Stimulated activated CD4-positive, alpha-beta T cell treated with anti-CD3 and anti-CD28 coated beads, Interleukin-4, amount 100 ng/mL, for 48 hours (primary cell): ENCODE data around the gene KRT73.
"Not testable (repeated sequence)": the region's sequence is repeated elsewhere in the genome, so short reads cannot be mapped to it uniquely, and the experiment has no call there.

Source experiments
- DNase-seq, 2 donors: peaks; one replicate each; pipeline ENCODE4 v3.0.0-alpha.2; 2020; ENCODE audit warnings: low read depth in 2 of 2

Gene KRT73

DNA sequence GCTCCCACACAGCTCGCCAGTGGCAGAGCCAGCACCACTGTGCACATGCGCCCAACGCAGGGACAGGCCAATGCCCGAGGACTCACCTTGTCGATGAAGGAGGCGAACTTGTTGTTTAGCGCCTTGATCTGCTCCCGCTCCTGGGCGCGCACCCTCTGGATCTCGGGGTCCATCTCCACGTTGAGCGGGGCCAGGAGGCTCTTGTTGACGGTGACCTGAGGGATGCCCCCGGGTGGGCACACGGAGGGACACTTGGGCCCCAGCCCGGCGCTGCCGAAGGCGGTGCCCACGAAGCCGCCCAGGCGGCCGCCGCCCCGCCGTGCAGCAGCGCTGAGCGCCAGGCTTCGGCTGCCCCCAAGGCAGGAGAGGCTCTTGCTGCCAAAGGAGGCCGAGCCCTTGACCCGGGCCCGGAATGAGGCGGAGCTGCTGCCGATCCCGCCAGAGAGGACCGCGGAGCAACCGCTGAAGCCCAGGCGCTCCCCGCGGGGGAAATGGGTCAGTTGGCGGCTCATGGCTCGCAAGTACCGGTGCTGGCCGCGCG is 17.3 kb downstream of the KRT73 start, which contains the start of gene KRT72:
TSS of gene KRT72 (minus strand) at position 523 of the 541 bp plus-strand sequence. CDS start at position 512, 11 bp downstream.
- DNase-seq = no peak

DNA sequence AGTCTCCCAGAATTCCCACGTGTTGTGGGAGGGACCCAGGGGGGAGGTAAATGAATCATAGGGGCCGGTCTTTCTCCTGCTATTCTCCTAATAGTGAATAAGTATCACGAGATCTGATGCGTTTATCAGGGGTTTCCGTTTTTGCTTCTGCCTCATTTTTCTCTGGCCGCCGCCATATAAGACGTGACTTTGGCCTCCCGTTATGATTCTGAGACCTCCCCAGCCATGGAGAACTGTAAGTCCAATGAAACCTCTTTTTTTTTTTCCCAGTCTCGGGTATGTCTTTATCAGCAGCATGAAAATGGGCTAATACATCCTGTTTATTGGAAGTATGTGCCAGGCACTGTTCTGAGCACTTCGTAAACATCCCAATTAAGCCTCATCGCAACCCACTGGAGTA is 17.9 kb downstream of the KRT73 start:
- DNase-seq = no peak

DNA sequence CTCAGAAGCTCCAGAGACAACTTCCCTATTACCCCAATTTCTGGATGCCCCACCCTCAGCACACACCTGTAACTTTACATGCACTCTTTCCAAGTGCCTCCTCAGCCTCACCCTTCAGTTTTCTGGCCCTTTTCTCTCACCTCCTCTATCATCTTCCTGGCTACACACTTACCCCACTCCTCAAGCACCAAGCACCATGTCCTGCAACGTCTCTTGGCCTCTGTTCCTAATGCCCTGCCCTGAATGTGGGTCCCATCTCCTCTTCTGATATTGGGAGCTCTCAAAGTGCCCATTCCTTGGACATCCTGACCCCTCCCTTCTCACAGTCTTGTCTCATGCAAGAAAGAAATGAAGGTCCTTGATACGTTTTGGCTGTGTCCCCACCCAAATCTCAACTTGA is 18.3 kb downstream of the KRT73 start:
- DNase-seq = no peak

DNA sequence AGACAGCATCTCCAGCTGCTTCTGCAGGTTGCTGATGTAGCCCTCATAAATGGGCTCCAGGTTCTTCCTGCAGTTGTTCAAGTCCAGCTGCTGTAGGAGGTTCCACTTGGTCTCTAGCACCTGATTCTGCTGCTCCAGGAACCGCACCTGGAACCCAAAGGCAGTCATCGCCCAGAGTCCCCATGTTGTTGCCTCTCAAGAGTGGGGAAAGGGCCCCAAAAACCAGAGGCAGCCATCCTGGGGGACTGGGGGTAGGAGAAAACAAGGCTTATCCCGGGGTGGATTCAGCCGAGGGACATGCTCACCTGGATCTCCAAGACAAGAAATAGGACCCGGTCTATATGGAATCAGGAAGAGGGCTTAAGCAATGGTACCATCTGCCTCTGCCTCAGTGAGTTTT is 19.4 kb downstream of the KRT73 start:
- DNase-seq = no peak

DNA sequence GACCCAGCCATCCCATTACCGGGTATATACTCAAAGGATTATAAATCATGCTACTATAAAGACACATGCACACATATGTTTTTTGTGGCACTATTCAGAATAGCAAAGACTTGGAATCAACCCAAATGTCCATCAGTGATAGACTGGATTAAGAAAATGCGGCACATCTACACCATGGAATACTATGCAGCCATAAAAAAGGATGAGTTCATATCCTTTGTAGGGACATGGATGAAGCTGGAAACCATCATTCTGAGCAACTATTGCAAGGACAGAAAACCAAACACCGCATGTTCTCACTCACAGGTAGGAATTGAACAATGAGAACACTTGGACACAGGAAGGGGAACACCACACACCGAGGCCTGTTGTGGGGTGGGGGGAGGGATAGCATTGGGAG is 24.1 kb downstream of the KRT73 start:
- not testable (repeated sequence) for DNase-seq

DNA sequence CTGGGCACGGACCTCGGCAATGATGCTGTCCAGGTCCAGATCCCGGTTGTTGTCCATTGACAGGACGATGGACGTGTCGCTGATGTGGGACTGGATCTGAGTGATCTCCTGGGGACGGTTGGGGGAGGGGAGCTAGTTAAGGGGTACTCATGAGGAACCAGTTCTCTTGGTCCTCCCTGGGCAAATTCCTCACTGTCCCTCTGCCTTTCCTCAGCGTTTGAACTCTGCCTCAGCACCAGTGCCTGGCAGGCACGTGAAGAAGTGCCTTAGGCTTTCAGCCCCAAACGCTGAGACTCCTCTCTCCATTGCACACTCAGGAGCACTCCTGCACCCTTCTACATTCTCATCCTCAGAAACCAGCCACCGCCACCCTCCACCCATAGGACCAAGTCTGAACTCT is 26.8 kb downstream of the KRT73 start:
- DNase-seq = no peak

DNA sequence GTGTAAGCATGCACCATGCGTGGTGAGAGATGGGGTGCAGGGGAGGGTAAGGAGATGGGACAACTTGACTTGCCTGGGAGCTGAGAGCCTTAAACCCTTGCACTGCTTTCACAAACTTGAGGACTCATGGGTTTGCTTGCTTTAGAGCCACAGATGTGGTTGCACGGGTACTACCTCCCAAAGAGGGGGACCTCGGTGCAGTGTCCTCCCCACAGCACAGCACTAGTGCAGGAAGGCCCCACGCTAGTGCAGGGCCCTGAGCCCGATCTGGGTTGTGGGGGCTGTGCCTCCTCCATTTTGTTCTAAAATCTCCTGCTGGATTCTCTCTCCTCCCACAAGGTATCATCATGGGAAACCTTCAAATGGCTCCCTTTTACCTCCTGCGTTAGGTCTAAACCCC is 28.3 kb downstream of the KRT73 start:
- DNase-seq = no peak

DNA sequence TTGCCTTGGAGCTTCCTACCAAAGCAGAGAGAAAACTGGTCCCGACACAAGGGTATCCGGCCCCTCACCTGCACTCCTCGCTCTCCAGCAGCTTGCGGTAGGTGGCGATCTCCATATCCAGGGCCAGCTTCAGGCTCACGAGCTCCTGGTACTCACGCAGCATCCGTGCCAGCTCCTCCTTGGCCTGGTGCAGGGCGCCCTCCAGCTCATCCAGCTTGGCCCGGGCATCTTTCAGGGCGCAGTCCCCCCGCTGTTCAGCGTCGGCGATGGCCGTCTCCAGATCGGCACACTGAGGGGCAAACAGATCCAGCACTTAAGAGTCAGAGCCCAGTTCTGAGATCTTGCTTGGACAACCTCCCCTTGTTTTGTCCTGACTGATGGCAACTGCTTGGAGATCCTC is 30.8 kb downstream of the KRT73 start:
- no peak for DNase-seq

DNA sequence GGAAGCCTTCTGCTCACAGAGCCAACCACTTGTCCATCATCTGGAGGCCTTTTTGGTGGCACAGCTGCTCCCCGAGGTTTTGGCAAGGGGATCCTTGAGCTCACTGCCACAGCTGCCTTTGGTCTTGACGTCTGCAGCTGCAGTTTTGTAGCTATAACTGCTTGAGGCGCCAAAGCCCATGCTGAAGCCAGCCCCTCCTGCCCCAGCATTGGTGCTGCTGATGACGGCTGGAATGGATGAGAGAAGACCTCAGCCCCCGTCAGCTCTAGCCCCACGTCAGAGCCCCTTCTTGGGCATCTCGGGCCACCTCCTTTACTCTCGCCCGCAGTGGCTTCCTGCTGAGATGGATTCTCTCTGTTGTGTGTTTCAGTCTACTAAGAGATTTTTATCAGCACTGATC is 32.4 kb downstream of the KRT73 start:
- peak in 1 of 2 donors; percentile 11 for DNase-seq

DNA sequence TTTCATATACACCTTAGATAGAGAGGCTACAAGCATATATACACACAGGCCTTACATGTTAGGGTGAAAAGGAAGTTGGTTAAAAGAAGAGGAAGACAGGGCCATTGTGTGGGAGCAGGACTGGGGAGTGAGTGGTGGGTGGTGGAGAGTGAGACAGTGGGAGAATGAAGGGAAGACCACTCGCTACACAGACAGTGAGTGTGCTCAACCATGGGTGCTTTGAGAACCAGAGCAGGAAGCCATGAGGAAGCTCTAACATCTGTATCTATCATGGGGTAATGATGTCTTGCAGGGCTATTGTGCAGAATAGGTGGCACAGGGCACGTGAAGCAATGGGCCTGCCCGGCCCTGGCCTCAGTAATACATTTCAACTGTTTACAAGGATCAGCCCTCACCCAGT is 33.3 kb downstream of the KRT73 start:
- DNase-seq = no peak

DNA sequence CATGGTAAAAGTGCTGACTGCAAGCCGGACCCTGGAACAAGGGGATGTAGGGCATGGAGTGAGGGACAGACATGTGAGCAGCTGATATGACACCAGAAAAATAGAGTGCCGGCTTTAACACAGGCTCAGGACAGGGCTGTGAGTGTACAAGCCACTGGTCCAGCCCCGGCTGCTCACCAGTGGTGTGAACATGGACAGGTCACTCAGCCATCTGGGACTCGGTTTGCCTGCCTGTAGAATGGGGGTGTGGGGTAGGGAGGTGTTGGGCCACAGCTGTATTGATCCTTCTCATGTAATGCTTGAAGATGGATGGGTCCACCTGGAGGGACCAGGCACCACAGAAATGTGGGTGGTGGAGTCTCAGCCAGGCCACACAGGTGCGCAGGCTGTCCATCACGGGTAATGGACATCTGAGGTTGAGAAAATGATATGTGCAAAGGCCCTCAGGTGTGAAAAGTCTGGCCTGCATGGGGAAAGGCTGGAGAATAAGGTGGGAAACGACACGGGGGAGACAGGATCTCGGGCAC is 34.1 kb downstream of the KRT73 start:
- DNase-seq = no peak

DNA sequence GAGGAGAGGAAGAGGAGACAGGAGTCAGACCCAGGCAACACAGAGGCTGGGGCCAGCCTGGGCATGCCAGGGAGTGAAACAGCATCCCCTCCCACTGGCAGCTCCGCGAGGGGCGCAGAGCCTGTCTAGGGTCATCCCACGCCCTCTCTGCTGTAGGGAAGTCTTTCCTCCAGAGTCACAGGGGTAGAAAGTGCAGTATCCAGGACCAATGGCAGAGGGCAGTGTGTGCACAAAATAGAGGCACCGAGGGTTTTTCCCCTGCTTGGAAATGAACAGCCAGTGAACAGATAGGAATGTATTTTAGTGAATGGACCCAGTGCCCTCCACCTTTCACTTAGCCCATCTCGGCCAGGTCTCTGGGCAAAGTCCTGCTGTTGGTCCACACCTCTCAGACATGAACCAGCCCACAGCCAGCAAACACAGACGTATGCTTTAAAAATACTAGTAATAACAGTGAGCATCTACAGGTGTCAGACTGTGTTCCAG is 35.3 kb downstream of the KRT73 start:
- peak; percentile 32 to 33 for DNase-seq

DNA sequence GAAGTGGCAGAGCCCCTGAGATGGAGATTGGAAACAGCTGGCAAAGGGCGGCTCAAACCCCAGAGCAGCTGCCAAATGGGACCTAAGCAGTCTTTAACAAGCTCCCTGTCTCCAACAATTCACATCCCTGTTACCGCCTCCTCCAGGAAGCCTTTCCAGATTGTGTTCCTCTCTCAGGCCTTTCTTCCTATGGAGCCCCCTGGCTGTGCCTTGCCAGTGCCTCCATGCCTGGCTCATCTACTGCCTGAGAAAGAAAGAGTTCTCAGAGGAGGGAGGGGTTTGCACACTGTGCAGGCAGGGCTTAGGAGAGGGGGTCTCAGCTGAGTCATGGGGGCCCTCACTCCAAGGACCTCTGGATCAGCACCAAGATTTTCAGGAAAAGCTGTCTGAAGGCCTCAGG is 35.9 kb downstream of the KRT73 start:
- no peak for DNase-seq

DNA sequence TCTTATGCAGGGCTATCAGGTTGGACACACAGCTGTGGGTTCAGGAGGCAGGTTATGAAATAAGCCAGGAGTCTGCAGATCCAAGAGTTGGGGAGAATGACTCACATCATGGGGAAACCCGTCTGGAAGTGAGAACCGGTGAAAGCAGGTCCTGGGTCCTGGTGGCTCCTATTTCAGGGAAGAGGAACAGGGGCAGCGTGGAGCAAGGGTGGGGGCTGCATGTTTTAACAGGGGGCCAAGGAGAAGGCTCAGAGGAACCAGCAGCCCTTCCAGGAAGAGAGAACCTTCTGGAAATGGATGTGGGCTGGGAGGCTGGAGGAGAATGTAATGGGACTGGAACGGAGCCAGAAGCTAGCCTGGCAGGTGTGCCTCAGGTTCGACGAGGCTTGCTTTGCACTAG is 36.9 kb downstream of the KRT73 start:
- no peak for DNase-seq

DNA sequence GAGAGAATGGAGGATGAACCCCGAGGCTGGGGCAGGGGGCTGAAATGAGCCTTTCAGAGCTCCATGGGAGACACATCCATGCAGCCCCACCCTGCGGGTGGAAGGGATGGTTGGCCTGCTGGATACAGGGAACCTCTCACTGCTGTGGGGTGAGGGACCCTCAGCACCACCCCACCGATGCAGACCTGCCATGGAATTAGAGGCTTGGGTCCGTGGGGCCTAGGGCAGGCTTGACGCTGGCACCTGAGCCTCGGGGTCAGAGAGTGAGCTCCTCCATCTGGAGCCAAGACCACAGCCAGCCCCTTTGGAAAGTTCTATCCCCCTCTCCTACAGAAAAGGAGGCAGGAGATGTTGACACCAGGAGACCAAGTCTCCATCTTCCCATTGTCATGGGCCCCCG is 37.3 kb downstream of the KRT73 start:
- no peak for DNase-seq

DNA sequence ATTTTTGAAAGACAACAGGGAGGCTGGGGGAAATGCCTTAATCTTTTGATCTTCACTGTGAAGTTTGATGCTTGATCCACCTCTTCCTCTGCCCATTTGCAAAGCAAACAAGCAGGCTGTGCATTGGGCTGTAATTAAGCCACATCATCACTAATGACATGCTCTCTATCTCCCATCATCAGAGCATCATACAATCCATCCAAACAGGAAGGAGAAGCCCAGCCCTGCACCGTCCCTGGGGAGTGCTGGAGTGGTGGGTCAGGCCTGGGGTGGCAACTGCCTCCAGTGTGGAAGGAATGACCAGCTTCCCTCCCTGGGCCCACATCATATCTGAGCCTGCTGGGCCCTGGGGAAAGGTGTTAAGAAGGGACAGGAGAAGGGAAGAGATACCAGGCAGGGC is 37.9 kb downstream of the KRT73 start:
- DNase-seq = no peak

DNA sequence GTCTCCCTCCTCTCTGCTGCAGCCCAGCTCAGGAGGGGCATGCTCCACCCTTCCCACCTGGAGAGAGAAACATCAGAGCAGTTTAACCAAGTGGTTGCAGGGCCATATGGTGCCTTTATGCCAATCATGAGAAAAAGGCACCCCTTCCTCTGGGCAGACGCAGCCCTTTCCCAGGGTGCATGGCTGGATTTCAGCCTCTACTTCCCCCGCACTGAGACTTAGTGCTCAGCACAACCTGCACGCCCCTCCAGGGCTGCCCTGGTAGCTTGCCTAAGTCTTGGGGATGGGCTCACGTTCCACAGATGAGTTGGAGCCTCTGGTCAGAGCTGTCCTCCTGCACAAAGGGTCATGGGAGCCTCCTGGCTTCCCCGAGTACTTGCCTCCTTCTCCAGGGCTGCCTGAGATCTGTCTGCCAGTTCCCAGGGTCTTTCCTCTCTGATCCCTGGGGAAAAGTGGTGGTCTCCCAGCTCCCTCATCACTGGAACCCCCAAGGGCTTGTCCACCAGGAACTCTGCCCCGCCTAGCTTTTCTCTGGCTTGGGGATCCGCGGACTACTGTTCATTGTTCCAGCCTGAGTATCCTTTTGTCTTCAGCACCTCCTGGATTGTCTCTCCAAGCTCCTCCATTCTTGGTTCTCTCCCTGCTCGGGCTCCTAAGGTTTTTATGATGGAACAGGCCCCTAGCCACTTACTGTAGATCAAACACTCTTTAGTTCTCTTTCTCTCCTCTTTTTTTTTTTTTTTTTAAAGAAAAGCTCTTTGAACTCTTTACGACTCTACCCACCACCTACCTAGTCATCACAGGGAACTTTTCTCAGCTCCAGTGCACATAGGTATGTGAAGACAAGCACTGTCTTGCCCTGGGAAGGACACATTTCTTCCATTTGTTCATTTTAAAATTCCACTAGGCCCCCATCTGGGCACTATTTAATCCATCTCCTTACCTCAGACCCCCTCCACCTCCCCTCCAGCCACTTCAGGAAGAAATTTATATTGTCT is 38.6 kb downstream of the KRT73 start:
- no peak for DNase-seq

DNA sequence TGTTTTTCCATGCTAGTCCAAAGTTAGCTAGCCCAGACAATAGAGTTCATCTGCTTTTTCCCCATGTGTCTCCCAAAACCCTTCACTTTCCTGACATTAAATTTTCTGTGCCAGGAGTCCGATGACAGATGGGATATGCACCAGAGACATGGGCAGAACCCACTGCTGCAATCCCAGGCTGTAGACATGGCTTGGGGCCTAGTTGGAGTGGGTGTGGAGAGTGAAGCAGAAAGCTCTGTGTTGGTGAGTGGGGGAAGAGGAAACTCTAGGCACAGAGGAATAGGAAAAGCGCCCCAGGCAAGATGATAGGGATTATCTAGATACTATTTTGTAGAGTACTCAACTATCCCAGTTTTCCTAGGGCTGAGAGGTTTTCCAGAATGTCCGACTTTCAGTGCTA is 39.9 kb downstream of the KRT73 start:
- no peak for DNase-seq

DNA sequence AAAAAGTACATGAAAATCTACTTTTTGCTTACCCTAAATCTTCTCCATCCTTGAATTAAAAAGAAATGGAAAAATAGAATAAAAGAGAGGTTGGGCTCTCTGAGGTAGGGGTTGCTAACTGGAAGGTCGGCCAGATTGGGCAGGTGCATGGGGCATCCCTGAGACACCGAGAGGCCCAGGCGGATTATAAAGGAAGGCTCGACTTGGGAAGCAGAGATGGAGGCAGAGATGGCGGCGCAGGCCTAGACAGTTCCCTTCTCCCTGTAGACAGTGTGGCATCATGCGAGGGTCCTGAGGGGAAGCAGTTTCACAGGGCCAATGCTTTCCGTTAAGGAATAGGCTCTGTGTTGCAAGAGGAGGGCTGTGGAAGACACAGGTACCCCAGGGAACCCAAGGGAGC is 41.0 kb downstream of the KRT73 start:
- DNase-seq = no peak

DNA sequence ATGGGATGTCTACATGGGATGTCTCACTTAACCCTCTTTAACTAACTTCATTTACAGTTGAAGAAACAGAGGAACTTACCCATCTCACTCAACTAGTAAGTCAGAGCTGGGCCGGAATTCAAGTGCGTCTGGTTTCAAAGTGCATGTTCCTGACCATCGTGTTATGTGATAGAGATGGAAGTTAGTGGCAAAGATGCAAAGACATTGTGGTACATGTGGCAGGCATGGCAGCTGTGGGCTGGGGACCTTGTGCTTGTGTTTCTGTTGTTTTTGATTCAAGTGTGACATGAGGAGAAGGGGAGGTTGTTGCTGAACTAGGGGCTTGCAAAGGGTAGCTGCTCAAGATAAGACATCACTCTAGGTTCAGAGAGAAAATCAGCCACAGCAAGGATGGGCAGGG is 42.4 kb downstream of the KRT73 start:
- DNase-seq = no peak

DNA sequence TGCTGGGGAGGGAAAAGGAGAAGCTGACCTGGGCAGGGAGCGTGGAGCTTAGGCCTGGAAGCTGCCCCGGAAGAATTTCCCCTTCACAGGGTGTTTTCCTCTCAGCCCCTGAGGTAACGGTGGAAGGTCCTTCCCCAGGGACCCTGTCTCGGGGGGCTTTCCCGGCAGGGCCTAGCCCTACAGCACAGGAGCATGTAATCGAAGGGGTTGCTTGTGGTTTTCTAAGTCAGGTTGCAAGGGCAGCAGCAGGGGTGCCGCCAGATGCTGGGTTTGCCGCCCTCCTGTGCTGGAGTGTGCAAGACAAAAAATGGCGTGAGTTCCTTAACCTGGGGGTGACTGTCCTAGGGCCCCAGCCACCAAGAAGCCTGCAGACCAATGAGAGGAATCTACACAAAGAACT is 43.1 kb downstream of the KRT73 start:
- no peak for DNase-seq

DNA sequence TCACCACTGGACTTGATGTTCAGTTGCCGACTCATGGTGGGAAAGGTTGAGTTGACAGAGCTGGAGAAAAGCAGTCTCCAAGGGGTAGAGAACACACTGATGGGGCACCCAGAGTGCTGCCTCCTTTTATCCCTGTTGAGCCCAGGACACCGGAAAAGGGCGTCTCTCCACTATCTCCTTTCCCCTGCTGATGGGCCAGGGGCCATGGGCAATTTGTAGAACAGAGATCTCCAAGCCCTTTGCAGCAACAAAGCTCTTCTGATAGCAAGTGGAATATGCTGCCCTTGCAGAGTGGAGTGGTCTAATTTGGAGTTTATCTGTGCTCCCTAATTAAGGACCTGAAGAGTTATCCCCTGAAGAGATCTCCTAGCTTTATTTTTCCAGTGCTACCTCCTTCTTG is 44.6 kb downstream of the KRT73 start, which contains the start of gene KRT74:
TSS of gene KRT74 (minus strand) at position 101 of the 400 bp plus-strand sequence. CDS start at position 35, 66 bp downstream.
- DNase-seq = no peak

DNA sequence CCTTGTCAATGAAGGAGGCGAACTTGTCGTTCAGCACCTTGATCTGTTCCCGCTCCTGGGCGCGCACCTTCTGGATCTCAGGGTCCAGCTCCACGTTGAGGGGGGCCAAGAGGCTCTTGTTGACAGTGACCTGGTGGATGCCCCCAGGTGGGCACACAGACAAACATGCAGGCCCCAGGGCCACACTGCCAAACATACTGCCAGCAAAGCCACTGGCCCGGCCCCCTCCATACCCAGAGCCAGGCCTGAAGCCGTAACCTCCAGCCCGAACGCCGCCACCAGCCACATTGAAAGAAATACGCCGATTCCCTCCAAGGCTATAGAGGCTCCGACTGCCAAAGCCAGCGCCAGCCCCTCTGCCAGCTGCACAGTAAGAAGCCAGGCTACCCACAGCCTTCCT is 45.1 kb downstream of the KRT73 start:
- no peak for DNase-seq
